ENCODE measurements around the gene MRPL16.
"Not testable (repeated sequence)": the region's sequence is repeated elsewhere in the genome, so short reads cannot be mapped to it uniquely, and the experiment has no call there.

The MRPL16 gene

DNA sequence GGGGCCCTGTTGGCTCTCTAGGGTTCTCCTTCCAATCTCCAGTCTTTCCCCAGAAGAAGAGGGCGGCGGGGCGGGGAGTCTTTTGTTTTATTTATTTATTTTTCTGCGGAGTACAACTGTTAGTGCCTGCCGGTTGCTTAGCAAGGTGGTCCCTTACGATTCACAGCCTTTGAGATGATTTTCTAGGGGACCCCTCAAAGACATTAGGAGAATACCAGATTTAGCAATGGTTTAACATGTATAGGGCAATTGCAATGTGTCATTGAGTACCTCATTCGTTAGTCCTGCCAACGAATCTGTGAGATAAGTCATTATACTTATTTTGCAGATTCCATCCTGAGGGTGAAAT is 307 bp upstream of the MRPL16 start:
- DNase-seq, result no peak

DNA sequence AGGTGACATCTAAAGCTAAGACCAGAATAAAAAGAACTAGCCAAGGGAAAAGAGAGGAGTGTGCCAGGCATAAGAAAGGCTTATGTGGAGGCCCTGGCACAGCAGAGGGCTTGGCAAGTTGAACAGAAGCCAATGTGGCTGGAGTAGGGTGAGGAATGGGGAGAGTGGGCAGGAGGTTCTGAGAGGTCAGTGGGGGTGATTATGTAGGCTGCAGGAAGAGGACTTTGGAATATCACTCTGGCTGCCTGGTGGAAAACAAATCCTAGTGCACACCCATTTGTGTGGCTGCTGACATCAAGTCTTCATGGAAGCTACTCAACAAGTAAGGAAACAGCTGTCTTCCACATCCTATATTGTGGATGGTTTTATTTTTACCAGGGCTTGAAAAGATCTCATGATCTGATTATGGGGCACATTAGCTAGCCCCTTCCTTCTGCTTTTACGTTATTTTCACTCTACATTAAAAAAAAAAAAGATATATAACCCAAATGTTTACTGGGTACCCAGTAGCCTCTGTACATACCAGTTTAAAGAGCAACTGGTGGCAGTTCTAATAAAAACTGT is 3.4 kb downstream of the MRPL16 start:
- DNase-seq, result no peak

DNA sequence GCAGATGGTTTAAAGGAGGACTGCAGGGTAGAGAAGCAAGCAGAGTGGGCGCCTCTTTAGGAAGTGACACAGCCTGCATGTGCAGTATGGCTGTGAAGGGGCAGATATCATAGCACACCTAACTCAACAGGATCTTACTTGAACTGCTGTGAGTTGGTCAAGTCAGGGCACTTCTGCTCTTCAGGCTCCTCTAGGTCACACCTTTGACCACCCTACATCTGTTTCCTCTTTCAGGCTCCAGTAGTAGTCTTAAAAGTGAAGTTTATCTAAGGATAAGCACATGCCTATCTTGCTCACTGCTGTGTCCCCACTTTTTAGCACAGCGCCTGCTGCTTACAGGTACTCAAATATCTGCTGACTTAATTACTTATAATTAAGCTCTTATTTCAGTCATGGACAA is 6.5 kb downstream of the MRPL16 start:
- DNase-seq, result no peak

DNA sequence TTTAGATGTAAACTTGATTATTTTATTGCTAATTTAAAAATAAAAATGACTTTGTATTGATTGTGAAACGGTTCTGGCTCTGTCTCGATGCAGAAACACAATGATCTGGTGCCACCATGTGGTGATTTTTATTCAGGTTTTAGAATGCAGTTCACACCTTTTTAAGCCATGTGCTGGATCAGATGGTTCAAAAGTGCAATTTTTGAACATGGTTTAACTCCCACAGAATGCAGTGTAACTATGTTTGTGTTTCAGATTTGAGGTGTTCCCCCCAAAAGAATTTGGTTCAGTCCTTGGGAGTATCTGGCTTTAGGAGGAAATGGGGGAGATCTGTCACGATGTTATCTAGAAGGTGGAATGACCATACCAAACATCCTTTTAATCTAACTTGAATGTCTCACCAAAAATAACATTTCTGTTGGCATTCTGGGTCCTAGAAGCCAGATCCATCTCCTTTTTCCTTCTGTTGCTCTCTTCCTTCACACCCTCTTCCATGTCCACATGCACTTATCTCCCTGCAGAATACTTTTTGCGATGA is 7.9 kb downstream of the MRPL16 start:
- peak; percentile 47 for DNase-seq

DNA sequence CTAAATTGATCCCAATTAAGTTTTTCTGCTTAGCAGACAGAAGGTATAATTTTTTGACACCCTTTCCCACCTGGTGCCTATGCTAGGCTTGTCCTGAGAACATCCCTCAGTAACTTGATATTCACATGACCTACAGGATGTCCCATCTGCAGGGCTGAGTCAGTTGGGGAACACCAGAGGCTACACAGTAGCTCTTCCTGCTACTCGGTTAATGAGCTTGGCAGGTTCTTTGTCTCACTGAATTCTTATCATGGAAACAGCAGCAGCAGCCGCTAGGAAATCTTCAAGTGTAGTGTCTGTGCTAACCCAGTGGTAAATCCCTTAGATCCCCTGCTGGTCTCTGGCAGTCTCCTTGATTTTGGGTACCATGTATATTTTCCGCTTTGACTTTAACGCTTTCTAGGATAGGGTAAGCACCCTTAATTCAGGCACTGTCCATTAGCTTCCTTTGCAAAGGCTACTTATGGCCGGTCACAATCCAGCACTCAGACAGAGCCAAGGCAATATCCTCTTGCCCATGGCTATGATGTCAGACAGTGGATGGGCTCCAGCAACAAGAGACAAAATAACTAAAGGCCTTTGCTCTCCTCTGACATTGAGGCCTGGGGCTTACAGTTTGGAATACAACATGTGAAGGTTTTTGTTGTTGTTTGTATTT is 8.5 kb downstream of the MRPL16 start:
- DNase-seq, result no peak

DNA sequence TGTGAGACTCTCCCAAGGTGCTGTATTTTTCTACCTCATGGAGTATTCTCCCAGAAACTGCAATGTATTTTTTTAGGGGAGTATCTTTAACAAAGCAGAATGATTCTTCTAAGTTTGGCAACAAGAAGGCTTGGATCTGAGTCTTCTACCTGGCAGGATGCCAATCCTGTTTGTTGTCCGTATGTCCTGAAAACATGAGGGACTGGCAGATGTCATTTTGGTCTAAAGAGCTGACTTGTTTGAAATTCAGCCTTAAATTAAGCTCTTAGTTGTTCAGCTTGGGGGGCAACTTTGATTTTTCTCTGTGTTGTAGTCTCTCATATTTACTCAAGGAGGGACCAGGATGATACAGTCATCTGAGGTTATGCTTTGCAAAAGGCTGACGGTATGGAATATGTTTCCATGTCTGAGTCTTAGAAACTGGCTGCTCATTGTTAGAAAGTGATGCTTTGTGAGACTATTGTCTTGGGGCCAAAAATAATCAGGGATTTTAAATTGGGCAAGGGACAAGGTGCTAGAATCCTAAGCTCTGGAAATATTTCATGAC is 9.3 kb downstream of the MRPL16 start:
- DNase-seq, result no peak

DNA sequence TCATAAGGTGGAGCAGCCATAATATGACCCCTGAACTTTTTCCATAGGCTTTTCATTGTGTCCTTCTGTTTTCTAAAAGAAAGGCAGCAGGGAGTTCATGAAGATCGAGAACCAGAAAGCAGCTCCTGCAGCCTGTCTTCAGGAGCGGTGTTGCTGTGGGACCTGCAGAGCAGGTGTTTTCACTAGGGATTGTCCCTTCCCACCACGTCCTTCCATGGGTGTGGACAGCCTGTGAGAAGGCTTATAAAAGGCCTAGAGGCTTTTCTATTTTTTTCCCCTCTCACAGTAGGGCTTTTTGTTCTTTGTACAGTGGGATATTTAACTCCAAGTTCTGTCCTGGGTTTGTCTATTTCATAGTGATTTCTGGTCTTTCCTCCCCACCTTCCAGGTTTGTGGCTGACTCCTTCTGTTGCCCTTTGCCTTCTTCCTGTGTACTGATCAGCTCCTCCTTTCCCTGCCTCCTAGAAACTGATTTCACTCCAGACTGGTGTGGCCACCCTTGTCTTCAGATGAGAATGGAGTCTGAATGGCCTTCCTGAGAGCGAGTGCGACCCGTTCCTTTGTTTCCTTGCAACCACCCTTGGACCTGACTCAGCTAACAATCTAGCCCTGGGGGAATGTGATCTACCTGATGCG is 10.1 kb downstream of the MRPL16 start:
- DNase-seq, result no peak

DNA sequence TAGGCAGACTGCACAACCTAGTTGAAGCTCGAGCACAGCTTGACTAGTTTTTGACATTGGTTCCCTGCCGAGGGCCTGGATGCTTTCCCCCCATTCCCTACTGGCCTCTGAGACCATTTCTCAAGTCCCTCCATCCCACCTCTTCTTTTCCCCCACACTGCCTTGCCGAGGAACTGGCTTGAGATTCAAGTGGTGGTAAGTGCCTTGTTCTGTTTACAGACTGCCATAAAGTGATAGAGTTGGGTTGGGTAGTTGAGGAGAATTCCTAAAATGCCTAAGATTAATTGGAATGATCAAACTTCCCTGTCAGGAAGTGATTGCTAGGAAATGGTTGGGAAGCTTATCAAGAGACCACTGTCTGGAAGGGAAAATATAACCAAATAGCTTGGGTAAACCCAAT is 16.2 kb downstream of the MRPL16 start:
- no peak for DNase-seq

DNA sequence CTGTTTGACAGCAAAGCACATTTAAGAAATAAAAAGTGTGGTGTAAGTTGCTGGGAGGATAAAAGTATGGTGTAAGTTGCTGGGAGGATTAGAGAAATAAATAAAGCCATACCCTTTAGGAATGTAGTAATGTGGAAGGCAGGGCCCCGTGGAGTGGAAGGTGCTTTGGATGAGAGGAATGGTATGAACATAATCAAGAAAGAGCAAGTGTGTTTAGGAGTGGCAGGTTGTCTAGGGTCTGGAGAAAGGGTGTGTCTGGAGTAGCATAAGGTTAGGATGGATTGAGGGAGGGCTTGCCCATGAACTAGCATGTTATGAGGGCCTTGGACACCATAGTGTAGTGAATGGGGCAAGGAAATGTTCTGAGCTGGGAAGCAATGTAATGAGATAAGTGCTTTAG is 18.1 kb downstream of the MRPL16 start:
- no peak for DNase-seq

DNA sequence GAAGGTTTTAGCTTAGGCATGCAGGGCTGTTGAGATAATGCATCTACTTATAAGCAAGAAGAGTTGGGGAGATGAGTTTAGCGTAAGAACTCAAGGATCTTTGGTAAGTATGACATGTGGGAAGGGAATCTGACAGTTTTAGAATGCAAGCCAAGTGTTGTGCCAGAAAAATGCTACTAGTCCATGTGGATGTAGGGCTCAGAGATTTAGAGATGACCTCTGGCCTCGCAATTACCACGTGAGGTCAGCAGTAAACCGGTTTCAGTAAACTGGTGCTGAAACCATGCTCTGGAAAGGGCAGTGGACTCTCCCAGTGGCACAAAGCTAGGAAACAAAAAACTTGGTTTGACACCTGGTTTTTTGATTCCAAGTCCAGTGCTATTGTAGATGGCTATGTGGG is 18.9 kb downstream of the MRPL16 start:
- DNase-seq, result no peak

DNA sequence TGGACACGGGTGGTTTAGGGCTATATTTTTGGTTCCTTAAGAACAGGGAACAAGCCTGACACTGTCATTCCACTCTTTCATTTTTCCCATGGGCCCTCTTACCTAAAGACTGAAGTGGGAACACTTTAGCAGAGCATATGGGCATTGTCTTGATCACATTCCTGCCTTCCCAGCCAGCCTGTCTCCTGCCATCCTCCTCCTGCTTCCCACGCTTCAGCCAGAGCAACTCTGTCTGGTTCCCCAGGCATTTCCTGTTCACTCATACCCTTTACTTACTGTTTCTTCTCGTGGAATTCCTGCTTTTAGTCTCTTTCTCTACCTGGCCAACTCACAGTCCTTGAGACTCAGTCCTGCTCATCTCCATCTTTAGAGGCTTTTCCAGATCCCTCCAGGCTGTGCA is 22.8 kb downstream of the MRPL16 start:
- no peak for DNase-seq

DNA sequence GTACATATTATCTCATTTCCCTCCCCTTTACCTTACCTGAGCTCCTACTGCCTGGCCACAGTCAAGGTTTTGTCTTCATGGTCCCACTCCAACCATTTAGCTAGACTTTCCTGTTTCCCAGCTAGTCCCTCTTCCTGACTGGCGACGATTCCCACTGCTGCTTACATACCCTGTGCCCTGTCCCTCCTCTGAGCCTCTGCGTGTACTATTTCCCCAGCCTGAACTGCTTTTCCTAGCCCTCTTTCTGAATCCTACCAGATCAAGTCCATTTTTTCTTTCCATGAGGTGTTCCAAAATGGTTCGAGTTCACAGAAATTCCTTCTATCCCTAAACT is 23.4 kb downstream of the MRPL16 start:
- no peak for DNase-seq

DNA sequence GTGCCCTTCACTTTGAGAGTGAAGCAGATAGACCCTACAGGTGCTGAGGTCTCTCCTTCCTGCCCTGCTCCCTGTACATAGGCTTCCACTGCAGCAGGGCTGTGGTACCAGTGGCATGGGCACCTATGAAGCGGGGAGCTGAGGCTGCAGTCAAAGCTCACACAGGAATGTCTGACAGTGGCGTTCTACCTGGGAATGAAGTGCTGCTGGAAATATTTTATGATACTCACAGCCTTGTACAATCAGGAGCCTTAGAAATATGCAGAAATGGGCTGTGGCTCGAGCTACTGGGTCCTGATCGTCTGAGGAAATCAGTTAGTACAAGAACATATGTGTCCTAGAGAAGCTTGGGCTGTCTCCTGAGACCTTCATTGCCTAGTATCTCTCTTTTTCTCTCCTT is 24.8 kb downstream of the MRPL16 start:
- DNase-seq, result no peak

DNA sequence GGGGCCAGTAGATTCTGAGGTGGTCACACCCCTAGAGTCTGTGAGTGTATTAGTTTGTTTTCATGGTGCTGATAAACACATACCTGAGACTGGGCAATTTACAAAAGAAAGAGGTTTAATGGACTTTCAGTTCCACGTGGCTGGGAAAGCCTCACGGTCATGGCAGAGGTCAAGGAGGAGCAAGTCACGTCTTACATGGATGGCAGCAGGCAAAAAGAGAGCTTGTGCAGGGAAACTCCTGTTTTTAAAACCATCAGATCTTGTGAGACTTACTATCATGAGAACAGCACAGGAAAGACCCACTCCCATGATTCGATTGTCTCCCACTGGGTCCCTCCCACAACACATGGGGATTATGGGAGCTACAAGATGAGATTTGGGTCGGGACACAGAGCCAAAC is 26.1 kb downstream of the MRPL16 start:
- DNase-seq, result not testable (repeated sequence)

DNA sequence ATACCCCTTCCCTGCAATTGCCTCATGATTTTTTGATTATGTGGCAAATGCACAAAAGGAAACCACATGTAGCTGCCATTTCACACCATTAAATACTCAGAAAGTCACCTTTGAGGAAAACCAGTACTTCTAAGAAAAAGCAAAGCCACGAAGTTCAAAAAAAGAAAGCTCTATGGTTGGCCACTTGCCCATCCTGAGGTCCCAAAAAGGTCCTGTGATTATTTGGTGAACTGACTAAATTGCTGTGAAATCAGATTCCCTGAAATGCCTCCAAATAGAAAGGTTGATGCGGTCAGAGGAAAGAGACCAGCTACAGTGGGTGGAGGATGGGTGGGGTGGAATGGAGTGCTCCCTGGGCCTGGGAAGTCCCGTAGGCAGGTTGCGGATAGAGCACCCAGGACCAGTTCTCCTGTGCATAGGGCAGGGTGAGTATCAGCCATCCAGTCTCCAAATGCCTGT is 26.9 kb downstream of the MRPL16 start:
- DNase-seq, result no peak

DNA sequence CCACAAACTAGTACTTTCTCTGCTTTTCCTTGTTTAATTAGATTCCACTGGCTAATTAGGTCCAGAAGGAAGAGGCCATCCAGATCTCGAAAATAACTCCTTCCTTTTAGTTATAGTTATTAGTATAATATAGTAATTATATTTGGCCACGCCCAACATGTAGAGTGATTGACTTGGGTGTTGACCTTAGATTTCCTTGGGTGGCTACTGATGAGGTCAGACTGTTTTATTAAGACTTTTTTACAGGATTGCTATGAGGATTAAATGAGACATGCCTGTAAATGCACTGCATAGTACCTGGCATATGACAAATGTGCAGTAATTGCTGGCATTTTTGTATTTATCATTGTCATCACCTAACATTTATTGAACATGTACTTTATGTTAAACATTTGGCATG is 28.5 kb downstream of the MRPL16 start:
- DNase-seq, result no peak

DNA sequence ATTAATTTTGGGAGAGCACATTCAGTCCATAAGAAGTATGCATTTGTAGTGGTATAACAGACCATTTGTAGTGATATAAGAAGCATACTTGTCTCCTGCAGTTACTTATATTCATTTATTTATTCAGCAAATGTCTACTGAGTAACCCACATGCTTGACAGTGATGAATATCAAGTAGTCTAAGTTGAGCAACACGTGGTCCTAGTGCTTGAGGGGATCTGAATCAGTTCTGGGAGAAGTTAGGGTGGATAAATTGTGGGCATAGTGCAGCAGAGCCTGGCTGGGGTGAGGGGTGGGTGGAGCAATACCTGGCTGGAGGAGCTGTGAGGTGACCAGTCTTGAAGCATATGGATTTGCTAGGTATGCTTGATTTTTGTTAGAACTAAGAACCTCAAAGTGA is 31.1 kb downstream of the MRPL16 start:
- no peak for DNase-seq

DNA sequence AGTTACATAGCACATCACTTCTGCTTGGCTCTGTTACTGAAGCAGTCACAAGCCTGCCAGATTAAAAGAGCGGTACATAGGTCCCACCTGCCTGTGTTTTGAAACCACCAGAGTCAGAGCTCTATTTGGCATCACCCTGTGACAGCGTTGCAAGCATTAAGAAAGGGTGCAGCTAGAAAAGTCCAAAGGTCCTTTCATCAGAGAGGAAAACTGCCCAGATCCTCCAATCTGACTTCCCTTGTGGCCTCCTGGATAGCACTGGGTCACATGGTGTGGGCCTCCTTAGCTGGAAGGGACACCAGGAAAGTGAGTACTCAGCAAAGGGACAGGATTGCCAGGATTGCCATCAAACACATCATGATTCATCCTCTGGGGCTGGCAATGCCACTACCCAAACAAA is 32.5 kb downstream of the MRPL16 start:
- DNase-seq, result no peak

DNA sequence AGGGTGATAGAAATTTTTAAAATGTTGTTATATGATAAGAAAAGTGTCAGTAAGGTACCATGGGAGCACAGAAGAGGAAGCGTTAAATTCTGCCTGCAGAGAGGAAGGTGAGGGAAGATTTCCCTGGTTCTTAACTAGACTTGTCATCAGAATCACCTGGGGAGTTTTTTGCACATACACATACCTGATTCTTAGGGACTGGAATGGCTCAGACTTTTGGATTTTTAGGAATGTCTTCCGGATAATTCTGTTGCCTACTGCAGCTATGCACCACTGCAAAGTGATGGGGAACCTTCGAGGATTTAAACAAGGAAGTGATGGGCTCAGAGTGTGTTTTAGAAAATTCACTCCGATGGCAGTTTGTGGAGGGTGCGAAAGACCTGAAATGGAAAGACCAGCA is 33.5 kb downstream of the MRPL16 start:
- no peak for DNase-seq

DNA sequence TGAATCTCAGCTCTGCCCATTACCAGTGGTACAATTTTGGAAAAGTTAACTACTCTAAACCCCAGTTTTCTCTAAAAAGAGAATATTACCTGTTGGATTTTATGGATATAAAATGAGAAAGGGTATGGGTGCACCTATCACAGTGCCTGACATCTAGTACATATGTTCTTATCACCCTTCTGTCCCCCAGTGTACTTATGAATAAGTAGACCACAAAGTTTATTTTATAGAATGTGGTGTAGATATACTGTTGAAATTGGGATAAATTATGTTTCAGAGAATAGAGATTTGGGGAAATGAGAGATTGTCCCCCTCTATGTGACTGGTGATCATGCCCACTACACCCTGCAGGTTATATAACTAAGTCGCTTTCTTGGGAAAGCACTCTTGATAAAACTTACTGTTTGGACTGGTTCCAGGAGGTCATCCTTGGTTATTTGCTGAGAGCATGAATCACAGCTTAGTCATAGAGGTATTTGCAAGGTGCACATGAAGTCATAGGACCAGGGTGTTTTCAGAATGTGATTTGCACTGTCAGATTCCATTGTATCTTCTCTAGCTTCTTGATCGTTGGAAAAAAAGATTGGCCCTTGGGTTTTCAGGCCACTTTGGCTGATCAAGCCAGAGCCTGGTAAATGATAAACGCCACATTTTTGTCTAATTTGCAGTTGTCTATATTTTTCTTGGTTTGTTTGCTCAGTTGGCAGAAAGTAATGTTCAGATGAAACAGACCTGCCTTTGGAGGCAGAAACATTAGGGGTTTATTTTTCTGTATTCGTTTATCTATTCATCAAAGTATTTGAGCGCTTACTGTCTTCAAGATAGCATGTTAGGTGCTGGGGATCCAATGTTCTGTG is 34.1 kb downstream of the MRPL16 start:
- no peak for DNase-seq

DNA sequence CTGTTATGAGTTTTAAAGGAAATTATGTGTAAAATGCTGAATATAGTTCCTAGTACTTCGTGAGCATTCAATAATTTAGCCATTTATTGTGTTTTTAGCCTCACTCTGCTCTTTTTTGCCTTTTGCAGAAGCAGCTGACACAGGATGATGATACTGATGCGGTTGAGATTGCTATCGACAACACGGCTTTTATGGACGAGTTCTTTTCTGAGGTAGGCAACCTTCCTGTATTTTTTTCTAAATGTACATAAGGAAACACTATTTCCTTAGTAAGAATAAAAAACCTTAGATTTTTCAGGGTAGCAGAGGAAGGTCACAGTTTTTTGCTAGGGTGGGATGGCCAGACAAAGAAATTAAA is 37.5 kb downstream of the MRPL16 start:
- DNase-seq, result no peak

DNA sequence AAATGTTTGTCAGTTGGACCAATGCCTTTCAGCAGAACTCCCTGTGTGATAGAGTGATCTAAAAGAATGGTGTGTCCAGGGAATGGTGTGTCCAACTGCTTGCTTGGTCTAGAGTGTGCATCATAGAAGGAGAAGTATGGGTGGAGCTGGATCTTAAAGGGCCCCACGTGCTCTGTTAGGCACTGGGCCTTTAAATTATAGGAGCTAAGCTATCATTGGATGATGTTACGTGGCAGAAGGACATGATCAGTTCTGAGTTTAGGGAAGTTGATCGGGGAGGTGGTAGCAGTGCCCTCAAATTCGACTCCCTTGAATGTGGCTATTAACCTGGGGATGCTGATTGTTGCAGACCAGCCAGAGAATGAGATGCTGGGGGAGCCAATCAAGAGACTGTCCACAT is 39.0 kb downstream of the MRPL16 start:
- DNase-seq, result no peak

DNA sequence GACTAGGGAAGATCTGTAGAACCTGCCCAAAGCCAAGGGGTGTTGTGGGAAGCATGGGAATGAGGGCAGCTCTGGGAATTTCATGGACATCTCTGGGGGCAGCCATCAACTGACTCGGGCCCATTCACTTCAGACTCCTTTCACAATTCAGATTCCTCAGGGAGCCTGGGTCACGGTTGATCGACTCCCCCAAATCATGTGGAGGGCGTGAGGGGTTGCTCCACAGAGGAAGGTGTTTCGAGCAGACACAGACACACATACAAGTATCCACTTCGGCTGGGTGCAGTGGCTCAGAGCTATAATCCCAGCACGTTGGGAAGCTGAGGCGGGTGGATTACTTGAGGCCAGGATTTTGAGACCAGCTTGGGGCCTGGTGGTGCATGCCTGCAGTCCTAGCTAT is 39.7 kb downstream of the MRPL16 start:
- DNase-seq, result no peak

DNA sequence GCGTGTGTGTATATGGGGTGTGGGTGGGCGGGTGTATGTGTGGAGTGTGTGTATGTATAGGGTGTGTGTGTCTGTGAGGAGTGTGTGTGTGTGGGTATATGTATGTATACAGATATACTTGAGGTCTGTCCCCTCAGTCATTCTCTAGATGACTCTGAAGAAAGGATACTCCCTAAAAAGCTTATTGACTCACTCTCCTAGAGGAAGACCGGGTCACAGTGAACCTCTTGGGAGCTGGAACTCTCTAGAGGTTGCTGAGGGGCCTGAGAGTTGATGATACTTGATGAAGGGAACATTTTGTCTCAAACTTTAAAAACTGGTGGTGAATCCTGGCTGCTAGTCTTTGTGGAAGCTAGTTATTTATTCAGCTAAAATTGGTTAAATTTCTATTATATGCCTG is 40.3 kb downstream of the MRPL16 start:
- no peak for DNase-seq
